Skin epidermis (tissue), 12 donors: Measurements from ENCODE around the gene LDLRAD3.

ENCODE experiments used
- H3K27ac ChIP-seq, 21 experiments: fragments of 200-600 bp; sonication (generic) in 11 of 21; one replicate each; pipeline ENCODE4 v1.5.0; 2020; ENCODE audit warnings: mild to moderate bottlenecking in 3 of 21, inconsistent platforms in 2 of 21, moderate library complexity in 2 of 21
- H3K4me3 ChIP-seq, 7 experiments: fragments of 200-600 bp; sonication (generic) in 2 of 7; one replicate each; pipeline ENCODE4 v1.5.0; 2020; ENCODE audit warnings: inconsistent platforms in 2 of 7, mild to moderate bottlenecking in 2 of 7, moderate library complexity in 1 of 7

The LDLRAD3 gene

DNA sequence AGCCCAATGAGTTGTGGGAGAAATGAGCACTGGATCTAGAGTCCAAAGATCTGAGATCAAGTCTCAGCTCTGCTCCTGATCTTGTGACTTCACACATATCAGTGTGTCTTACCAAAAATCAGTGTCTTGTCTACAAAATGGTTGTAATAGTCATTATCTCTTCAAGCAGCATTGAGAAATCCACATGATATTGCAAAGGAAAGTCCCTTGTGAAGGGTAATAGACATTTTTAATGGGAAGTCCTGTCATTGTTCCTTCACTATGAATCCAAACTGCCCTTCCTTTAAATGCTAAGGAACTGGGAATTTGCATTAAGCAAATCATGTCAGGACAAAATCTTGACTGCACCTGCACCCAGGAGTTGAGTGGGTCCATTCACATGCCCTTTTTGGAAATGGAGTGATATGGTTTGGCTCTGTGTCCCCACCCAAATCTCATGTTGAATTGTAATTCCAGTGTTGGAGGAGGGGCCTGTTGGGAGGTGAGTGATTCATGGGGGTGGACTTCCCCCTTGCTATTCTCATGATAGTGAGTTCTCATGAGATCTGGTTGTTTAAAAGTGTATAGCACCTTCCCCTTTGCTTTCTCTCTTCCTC, 294.3 kb downstream of the LDLRAD3 start:
- no peak overlapping the region for H3K4me3 ChIP-seq
- no peak overlapping the region for H3K27ac ChIP-seq

DNA sequence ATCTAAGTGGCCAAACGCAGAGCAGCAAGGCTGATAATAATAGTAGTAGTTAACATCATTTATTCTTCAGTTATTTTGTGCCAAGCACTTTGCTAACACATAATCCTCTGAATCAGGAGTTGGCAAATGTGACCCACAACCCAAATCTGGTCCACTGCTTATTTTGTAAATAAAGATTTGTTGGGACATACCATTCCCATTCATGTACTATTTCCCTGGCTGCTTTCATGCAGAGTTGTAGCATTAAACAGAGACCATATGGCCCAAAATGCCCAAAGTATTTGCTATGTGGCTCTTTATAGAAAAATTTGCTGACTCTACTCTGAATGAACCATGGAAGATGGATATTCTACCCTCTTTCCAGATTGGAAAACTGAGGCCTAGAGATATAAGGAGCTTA, 295.0 kb downstream of the LDLRAD3 start:
- H3K27ac ChIP-seq = no peak overlapping the region
- H3K4me3 ChIP-seq = no peak overlapping the region

DNA sequence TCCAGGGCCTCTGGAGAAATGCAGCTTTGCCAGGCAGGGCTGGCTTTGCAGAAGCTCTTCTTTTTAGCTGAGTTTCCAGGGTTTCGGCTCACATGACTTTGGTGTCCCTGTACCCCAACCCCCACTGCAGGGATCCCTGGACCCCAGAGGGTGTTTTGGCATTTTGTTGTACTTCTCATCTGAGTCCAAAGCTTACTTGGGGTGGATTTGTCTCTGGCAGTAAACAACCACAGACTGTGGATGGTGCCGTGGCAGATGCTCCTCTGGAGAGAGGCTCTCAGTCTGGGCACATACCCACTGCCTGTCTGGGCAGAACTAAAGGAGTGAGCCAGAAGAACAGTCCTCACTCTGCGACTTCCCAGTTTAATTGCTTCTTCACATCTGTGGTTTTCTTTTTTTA, 295.8 kb downstream of the LDLRAD3 start:
- Histone ChIP-seq H3K4me3 (no peak overlapping the region), H3K27ac (no peak overlapping the region)

DNA sequence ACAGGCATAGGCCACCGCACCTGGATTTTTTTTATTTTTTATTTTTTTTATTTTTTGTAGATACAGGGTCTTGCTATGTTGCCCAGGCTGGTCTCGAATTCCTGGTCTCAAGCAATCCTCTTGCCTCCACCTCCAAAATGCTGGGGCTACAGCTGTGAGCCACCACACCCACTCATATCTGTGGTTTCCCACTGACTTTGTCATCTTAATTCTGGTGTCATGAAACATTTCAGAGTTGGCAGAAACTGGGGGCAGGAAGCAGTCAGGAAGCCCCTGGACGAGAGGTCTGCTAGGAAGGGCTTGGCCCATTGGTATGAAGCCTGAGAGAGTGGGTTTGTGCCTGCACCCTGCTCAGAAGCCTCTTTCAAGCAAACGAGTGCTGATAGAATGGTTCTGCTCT, 296.3 kb downstream of the LDLRAD3 start:
- Histone ChIP-seq H3K27ac (no peak overlapping the region), H3K4me3 (no peak overlapping the region)

DNA sequence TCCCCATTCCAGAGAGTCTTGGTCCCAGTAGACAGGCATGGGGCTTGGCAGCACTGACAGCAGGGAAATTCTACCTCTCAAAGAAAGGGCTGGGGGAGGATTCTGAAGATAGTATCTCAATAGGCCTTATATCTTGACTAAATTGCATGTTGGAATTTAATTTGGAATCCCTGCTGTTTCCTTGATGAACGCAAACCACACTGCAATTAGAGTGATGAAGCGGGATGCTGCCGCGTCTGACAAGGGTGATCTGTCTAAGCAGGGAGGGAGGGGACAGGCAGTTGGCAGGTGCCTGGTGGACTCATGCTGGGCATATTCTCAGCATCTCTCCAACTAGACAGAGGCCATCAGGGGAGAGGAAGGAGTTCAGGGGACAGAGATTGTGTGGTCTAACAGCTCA, 296.9 kb downstream of the LDLRAD3 start:
- no peak overlapping the region for H3K4me3 ChIP-seq
- no peak overlapping the region for H3K27ac ChIP-seq

DNA sequence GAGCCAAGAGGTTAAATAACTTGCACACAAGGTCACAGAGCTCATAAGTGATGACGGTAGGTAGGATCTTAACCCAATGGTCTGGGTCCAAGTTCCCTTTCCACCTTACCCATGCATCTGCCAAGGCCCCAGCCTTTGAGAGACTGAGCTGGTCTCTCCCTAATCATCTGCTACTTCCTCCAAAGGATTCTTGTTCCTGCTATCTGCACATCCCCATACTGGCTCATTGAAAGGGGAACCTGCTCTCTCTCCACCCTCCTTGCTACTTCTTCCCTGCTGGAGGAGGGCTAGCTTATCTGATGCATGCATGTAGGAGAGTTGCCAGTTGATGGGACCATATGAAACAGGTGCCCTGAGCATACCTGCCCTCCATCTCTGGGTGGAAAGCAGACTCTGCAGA, 297.6 kb downstream of the LDLRAD3 start:
- Histone ChIP-seq H3K4me3 (no peak overlapping the region), H3K27ac (no peak overlapping the region)

DNA sequence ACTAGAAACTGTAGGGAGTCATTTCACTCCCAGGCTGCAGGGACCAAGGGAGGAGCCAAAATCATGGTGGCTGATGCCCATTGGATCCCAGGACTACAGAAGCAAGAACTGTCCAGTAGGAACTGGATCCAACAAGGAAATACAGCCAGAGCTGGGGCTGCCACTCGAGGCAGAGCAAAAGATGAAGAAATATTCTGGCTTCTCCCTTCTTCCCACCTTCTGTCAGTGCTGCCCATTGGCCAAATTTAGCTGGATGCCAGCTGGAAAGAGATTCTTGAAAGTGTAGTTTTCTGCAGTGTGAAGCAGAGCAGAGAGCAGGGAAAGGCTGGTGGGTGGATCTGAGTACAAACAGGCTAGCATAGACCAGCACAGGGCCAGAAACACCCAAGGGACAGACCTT, 299.8 kb downstream of the LDLRAD3 start:
- Histone ChIP-seq H3K4me3 (no peak overlapping the region), H3K27ac (no peak overlapping the region)

DNA sequence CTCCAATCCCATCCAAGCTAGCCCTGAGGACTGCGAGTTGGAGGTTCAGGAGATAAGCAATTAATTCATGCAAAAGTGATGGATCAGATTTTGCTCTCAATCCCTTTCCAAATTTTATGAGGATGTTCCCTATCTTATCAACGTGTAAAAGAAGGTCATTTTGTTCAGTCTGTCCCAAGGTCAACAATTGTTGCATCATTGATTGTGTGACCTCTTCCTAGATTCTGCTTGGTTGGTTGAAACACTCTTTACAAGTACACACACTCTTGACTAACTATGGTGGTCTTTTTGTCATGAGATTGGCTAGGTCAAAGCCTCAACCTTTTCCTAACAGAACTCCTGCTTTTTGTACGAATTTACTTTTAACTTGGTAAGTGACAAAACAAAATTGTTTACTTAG, 303.6 kb downstream of the LDLRAD3 start:
- H3K27ac ChIP-seq = no peak overlapping the region

DNA sequence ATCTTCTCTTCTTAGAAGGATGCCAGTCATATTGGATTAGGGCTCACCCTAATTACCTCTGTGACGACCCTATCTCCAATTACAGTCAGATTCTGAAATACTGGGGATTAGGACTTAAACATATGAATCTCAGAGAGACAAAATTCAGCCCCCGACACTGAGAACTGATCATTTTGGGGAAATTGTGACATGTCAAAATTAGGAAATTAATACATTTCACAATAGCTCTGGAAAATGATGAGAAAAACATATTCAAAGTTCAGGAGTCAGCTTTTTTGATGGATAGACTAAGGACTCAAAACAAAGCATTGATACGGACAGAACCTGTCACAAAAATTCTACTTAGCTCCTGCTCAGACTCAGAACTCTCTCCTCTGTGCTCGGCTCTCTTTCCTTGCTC, 304.6 kb downstream of the LDLRAD3 start:
- Histone ChIP-seq H3K27ac (peak overlapping the region in 1 of 21 experiments; percentile 10), H3K4me3 (no peak overlapping the region)

More for the DNA sequence above, 303.6 kb downstream of the LDLRAD3 start:
- H3K4me3 ChIP-seq = no peak overlapping the region

DNA sequence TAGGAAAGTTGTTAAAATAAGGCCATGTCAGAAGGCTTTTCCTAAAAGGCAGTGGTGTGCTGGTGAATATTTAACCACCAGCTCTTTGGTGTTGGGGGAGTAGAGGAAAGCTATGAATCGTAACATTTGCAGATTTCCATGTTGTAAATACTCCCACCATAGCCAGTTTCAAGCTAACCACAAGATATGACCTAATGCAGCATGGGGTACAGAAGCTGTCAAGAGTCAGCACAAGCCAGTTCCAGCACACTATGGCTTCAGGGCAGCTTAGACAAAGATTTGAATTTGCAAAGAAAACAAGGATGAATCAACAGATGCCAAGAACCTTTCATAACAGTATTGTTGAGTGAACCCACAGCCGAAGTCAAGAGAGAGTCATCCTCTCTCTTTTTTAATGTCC, 305.4 kb downstream of the LDLRAD3 start:
- peak overlapping the region in 2 of 21 experiments; percentile 10 to 17 for H3K27ac ChIP-seq
- no peak overlapping the region for H3K4me3 ChIP-seq

DNA sequence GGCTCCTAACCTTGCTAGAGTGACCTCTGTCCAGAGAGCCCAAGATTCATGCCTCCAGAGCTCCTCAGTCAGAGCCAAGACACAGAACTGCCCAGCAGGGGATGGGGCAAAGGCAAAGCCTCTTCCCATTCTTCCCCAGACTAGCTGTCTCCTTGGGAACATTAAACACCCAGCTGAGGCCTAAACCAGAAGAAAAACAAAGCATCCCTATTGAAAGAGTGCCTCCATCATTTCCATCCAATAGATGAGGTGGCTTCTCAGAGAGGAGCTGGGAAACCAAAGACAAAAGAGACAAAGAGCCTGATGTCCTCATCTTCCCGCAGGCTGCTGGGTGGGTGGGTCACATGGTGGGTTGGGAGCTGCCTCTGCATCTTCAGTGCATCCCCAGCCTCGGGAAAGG, 308.0 kb downstream of the LDLRAD3 start:
- Histone ChIP-seq H3K27ac (no peak overlapping the region), H3K4me3 (no peak overlapping the region)

DNA sequence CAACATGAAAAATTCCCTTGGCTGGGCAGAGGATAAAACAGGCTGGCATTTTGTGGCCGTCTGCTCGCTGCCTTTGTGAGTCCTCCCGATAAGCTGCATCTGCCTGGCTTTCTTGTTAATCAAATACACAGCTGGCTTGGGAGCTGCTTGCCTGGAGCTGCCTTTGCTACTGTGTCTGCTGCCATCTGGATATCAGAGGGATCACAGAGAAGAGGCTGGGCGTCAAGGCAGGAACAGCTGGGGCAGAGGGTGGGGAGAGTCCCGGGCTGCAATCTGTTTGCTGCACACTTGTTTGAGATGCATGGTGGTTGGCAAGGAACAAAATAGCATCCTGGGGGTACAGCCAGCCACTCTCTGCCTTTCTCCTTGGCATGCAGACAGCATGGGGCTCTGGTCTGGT, 309.4 kb downstream of the LDLRAD3 start:
- Histone ChIP-seq H3K27ac (no peak overlapping the region), H3K4me3 (no peak overlapping the region)

DNA sequence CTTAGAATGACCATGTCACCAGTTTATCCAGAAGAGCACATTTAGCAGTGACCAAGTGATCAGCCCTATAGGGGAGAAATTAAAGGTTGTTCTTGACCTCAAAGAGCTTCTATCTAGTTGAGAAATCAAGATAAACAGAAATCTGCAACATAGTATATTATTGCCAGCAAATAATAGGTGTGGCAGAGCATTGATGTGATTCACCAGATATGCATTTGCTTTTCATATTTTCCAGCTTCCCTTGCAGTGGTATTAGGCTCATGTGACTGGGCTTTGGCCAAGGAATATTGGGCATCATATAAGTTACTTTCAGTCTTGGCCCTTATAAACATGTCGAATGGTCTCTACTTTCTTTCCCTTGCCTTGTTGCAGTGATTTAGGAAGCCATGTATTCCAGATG, 310.9 kb downstream of the LDLRAD3 start:
- Histone ChIP-seq H3K27ac (no peak overlapping the region), H3K4me3 (no peak overlapping the region)

DNA sequence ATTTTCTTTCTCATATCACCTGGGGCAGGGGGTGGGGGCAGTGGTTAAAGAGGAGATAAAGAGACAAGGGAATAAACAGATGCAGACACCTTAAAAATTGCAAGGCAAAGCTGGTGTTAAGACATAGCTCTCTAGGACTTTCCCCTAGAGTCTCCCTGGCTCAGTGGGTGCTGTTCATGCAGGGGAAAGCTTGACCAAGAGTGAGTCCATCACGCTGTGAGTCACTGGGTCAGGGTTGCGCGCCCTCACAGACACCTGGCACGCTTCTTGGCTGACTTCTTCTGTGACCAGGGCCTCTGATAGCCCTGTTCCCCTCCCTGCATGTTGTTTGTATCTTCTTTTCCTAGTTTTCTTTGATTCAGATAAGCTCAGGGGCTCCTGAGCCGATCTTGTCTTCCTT, 313.5 kb downstream of the LDLRAD3 start:
- Histone ChIP-seq H3K4me3 (no peak overlapping the region), H3K27ac (no peak overlapping the region)

DNA sequence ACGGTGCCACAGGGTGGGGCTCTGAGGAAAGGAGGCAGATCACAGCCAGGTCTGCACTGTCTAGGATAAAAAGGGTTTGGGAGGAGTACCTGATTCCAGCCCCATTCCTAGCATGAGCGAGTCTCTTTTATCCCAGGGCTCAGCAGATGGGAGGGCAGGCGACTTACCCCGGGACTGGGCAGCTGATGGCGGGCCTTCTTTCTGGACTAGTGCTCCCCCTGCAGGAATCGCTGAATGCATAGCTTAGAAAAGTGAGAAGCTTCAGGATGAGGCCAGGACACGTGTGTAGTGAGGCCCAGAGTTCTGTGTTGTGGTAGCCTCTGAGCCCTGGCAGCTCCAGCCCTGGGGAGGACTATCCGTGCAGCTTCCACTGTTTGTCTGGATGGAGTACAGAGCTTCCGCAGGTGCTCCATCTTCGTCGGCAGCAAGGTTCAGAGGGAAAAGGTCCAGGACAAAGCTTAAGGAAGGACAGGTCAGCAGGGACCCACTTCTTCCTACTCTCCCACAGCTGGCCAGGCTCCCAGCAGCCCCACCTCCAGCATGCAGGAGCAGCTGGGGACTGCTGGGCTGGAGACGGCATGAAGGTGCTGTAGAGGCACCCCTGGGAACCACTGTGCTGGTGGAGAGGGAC, 315.0 kb downstream of the LDLRAD3 start:
- H3K4me3 ChIP-seq = no peak overlapping the region
- no peak overlapping the region for H3K27ac ChIP-seq

DNA sequence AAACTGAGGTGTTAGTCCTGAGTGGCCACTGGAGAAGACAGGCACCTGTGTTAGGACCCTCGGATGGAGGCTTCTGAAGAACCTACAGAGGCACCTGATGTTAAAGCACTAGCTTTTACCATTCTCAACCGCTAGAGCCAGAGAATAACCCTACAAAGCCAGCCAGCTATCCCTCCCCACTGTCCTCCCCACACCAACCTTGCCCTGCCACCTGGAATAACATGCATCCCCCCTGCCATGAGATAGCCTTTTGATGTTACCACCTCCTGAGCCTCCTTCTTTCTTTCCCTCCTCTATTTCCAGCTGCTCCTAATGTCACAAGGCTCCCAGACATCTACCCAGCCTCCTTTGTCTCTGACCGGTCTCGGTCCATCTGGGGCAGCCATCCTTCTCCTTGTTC, 317.2 kb downstream of the LDLRAD3 start:
- Histone ChIP-seq H3K4me3 (no peak overlapping the region), H3K27ac (no peak overlapping the region)

DNA sequence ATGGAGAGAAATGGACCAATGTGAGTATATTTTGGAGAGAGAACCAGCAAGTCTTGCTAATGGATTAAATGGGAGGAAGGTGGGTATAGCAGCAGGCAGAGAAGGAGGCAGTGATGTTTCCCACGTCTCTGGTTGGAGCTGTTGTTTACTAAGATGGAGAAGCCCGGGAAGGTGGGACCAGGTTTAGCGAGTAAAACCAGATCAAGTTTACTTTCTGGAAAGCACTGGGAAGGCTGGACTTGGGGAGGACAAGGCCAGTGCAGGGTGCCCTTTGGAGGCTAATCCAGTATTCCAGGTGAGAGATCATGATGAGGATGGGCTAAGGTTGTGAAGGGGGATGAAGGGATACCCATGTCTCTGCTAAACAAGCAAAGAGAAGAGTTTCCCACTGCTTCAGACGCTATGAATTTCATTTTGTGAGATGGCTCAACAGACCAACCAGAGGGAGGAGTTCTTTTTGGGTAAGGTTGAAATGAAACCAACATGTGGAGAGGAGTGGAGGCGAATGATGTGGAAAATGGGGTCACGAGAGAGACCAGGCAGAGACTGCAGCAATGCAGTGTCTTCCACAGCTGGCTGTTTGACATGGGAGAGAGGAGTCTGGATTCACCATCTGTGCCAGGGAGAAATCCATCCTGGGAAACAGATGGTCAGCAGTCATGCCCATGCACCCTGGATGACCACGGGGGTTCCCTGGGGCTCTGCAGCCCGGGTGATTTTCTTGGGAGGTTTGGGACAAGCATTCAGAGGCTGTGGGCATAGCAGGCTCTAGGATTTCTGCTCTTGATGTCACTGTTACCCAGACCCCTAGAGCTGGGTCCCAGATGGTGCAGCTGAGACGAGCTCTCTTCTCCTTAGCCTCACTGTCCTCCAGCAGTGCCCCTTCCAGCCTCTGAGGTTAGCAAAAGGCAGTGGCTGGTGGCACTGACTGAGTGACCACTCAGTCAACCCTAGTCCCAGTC, 320.4 kb downstream of the LDLRAD3 start:
- H3K4me3 ChIP-seq = no peak overlapping the region
- no peak overlapping the region for H3K27ac ChIP-seq

DNA sequence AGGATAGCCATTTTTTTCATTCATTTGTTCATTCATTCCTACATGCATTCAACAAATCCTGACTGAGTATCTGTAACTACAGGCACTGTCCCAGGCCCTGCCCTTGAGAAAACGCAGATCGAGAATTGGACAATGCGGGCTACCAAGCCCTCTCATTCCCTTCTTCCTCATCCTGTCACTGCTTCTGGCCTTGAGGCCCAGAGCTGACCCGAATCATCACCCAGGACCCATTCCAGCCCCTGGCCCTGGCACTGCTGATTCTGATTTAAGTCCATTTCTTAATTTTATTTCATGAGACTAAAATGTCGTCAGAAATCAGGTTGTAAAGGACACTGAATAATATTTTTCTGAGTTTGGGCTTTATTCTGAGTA, 321.1 kb downstream of the LDLRAD3 start:
- Histone ChIP-seq H3K27ac (no peak overlapping the region), H3K4me3 (no peak overlapping the region)

DNA sequence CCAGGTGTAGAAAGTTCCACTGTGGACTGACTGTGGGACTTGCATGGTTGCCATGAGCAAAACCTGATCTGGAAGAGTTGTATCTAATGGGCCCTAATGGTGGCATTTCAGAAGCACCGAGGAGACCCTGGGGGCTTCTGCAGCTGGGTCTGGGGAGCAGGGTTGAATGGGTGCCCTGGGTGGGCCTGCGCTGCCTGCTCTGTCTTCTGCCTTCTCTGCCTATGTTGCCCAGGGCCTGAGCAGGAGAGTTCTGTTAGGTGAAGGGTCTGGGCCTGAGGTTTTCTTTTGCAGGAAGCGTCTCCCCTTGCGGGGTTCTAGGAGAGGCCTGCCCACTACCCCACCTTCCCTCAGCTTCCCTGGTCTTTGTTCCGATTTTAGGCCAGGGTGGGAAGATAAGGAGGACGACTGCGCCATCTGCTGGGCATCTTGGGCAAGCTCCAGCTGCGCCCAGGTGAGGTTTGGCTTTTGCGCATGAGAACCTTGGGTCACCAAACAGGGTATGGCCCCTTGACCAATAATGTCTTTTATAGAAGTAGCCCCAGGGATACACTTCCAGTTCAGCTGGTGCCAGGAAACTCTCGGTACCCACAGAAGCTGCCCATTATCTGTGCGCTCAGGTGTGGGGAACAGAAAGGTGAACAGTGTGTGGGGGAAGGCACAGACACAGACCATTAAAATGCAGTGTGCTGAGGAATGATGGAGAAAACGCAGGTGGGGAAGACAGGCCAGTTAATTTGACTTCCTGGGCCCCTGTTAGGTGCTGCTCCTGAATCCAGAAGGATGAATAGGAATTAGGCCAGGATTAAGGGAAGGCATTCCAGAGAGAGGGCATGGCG, 322.1 kb downstream of the LDLRAD3 start:
- no peak overlapping the region for H3K27ac ChIP-seq
- H3K4me3 ChIP-seq = no peak overlapping the region

DNA sequence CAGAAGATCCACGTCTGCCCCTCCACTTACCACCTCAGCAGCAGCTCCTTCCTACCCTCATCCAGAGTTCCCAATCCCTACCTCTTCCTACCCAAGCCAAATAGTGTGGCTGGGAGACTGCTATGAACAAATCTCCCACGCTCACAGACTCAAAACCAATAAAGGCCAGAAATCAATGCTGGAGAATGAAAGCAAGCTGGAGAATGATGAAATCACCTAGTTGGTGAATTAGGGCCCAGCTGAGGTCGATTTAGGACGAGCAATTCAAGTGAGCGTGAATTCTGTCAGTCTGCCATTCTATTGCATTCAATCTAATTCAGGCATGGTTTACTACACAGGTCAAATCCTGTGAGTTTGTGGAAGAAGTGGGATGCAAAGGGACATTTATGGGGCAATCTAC, 322.9 kb downstream of the LDLRAD3 start:
- Histone ChIP-seq H3K27ac (no peak overlapping the region), H3K4me3 (no peak overlapping the region)
